ENCODE results near the gene CENPE.

Gene CENPE

DNA sequence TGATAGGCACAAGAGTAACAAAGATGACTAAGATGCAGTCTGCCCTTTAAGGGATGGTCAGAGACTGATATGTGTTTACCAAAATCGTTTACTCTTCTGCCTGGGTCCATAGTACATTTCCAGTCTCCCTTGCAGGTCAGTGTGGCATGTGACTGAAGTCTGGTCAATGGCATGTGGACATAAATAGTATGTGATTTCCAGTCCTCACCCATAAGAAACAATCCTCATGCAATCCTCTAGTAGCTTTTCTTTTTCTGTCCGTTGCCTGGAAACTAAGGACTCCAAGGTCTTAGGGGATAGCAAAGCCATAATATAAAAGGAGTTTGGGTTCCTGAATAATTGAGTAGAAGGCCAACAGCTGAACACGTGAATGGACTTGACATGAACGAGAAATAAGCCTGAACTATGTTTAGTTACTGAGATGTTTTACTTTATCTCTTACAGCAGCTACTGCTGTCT lies 122.7 kb downstream of the CENPE start:
- no peak for DNase-seq (ENCODE audit: low spot score)

DNA sequence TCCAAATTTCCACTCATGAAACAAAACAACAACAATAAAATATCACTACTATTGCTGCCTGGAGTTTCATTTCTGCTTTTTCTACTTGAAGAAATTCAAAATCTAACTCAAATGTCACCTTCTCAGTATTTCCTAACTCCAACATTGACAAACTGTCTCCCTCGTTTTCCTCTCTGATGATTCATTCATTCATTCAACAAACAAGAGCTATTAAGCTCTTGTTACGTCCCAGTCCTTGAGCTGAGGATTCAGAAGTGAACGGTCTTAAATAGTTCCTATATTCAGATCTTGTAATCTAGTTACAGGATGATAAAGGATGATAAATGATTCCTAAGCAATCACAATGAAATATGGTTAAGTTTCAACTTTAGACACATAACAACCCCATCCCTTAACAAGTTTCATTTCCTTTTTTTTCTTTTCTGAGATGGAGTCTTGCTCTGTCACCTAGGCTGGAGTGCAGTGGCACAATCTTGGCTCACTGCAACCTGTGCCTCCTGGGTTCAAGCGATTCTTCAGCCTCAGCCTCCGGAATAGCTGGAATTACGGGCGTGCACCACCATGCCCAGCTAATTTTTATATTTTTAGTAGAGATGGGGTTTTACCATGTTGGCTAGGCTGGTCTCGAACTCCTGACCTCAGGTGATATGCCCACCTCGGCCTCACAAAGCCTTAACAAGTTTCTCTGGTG lies 123.3 kb downstream of the CENPE start:
- DNase-seq (ENCODE audit: low spot score) = no peak

DNA sequence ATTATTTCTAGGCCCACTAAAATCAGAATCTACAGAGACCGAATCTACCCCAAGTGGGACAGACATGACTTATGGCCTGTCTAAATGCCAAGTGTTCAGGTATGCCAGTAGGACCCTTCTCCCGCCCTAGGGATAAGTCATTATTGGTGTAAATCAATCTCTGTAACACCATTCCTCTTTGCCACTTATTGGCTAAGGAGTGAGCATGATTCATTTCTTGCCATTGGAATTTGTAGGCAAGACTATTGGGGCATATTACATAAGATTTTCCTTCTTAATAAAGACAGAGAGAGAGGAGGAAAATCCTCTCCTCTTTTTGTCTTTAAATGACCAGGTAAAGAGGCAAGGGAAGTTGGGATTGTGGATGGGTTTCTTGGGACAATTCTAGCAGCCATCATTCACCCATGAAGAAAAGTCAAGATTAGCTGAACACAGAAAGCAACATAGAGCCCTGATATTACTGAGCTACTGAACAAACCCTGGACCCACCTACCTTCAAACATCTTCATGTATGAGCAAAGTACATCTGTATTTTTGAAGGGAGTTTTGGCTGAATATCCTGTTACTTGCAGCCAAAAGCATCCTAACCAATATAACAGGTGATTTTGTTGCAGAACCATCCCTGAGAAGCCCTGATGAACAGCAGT lies 124.2 kb downstream of the CENPE start:
- DNase-seq (ENCODE audit: low spot score) = no peak

DNA sequence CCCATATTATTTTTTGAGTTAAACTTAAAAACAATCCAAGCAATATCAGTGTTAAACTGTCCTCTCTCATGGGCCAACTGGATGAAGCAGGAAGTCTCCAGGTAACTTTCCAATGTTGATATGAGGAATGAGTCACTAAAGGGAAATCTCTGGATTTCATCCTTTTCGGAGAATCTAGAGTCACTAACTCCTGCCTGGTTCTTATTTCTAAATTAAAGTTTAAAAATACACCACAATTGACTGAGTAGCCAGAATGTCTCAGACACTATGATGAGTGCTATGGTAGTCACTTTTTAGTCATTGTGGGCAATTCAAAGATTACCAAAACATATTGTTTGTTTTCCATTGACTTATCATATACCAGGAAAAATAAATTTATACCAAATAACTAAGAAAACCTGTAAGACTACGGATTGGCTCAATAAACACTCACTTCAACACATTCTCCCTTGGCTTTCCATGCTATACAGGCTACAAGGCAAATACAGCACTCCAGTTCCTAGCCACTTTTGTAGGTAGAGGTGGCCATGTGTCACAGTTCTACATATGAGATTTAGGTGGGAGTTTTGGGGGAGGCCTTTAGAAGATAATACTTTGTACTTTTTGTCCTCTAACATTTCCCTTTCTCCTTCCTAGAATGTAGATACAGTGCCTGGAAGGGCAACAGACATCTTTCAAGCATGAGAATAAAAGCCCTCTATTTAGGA lies 130.1 kb downstream of the CENPE start:
- DNase-seq (ENCODE audit: low spot score) = no peak

DNA sequence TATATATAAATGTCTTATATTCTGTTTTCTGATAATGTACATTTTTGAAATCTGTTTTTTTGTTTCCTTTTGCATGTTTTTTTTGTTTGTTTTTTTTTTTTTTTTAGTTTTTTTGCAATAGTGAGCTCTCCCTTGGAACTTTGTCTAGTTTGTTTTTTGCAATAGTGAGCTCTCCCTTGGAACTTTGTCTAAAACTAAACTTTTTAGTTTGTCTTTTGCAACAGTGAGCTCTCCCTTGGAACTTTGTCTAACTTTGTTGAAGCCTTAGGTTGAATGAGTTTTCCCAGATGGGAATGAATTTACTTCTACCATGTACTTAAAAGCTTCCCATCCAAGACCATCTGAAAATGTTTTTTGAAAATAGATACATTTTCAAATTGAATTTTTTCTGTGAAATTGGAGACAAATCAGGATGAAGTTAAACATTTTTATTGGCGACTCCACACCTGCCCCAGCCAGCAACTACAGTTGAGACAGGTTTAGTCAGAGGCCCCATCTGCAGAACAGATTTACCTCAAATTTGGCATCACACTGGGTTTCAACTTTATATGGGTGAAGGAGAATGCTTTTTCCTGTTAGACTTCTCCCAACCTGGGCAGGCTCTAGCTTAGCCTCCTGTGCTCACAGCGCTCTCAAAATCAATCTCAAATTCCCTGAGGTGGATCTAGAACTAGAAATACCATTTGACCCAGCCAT lies 137.5 kb downstream of the CENPE start:
- DNase-seq (ENCODE audit: low spot score) = no peak
